ENCODE data around the gene COX7A1. TPM values are rescaled to one million over a fixed set of nuclear protein-coding genes. Genes with fewer than 3 reads are reported as not detected.
A peak's percentile ranks its signal among the peaks of the same experiment; 100 is the strongest.

Gene COX7A1
- total RNA-seq, 2 donors from 2014 or later = 6.3 to 41.0 TPM

- DNase-seq (ENCODE audit: low spot score) (no peak), ATAC-seq (ENCODE audit: insufficient number of reproducible peaks, low FRiP score, low read depth) (no peak)
- no peaks in the 10 kb centered on the region for H3K9me3 ChIP-seq
- peaks cover 8 to 15% of the 10 kb centered on the region in 2 donors for H3K4me1 ChIP-seq (ENCODE audit: control insufficient read depth in 1 of 2, low read depth in 2 of 2)
- H3K36me3 ChIP-seq = peaks cover 39% of the 10 kb centered on the region
- no peak for TF ChIP-seq CTCF (IDR thresholded peaks at IDR 0.05)
- no peak overlapping the region for H3K4me3 ChIP-seq
- H3K27ac ChIP-seq = no peak overlapping the region
- no peaks in the 10 kb centered on the region for H3K27me3 ChIP-seq (replicated peaks; ENCODE audit: insufficient read depth)
Measured at GRCh38 chr19:36120984-36121358, 31.3 kb downstream of the COX7A1 start.

- no peak overlapping the region for H3K27ac ChIP-seq
Measured at GRCh38 chr19:36120092-36120983, 31.9 kb downstream of the COX7A1 start.

GRCh38 chr19:36116344-36116637, 36.0 kb downstream of the COX7A1 start:
- Histone ChIP-seq H3K36me3 (peaks cover 14% of the 10 kb centered on the region), H3K27me3 (replicated peaks; ENCODE audit: insufficient read depth) (no peaks in the 10 kb centered on the region), H3K4me1 (ENCODE audit: control insufficient read depth in 1 of 2, low read depth in 2 of 2) (peaks cover 18 to 30% of the 10 kb centered on the region in 2 donors), H3K9me3 (no peaks in the 10 kb centered on the region), H3K4me3 (peak overlapping the region; percentile 92), H3K27ac (peak overlapping the region; percentile 68 to 86)
- DNase-seq (ENCODE audit: low spot score) = no peak
- ATAC-seq (ENCODE audit: insufficient number of reproducible peaks, low FRiP score, low read depth) = no peak
- no peak for TF ChIP-seq CTCF (IDR thresholded peaks at IDR 0.05)

More at GRCh38 chr19:36120092-36120983, 31.9 kb downstream of the COX7A1 start:
- ATAC-seq (ENCODE audit: insufficient number of reproducible peaks, low FRiP score, low read depth) (no peak), DNase-seq (ENCODE audit: low spot score) (no peak)
- Histone ChIP-seq H3K36me3 (peaks cover 37% of the 10 kb centered on the region), H3K4me1 (ENCODE audit: control insufficient read depth in 1 of 2, low read depth in 2 of 2) (peaks cover 8 to 16% of the 10 kb centered on the region in 2 donors), H3K9me3 (no peaks in the 10 kb centered on the region), H3K27me3 (replicated peaks; ENCODE audit: insufficient read depth) (no peaks in the 10 kb centered on the region), H3K4me3 (no peak overlapping the region)
- TF ChIP-seq CTCF (IDR thresholded peaks at IDR 0.05) = no peak

DNA sequence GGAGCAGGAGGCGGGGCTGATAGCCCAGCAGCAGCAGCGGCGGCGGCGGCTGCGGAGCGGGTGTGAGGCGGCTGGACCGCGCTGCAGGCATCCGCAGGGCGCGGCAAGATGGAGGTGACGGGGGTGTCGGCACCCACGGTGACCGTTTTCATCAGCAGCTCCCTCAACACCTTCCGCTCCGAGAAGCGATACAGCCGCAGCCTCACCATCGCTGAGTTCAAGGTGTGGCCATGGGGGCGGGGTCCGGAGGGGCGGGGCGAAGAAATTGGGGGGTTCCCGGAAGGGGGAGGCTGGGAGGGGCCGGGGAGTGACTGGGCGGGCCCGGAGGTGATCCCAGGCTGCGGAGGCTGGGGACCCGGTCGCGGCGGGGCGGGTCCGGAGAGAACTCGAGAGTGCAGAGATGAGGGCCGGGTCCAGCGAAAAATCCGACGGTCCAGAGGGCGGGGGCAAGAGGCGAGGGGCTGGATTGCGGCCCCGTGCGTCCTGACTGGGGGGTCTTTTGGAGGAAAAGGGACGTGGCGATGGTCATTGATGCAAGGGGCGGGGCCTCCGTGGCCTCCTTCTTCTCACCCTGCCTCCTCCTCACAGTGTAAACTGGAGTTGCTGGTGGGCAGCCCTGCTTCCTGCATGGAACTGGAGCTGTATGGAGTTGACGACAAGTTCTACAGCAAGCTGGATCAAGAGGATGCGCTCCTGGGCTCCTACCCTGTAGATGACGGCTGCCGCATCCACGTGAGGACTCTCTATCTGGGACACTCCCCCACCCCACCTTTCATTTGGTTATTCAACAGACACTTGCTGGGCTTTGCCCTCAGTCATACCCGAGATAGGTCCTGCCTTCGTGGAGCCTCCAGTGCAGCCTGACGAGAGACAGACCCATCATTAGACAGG, 36.5 kb downstream of the COX7A1 start, which contains the start of gene TBCB:
TBCB (plus strand) TSS at position 16 of the 891 bp plus-strand sequence; CDS start at position 109, 93 bp downstream.
- no peaks in the 10 kb centered on the region for H3K27me3 ChIP-seq (replicated peaks; ENCODE audit: insufficient read depth)
- TF ChIP-seq CTCF (IDR thresholded peaks at IDR 0.05) = no peak
- peaks cover 14% of the 10 kb centered on the region for H3K36me3 ChIP-seq
- DNase-seq (ENCODE audit: low spot score) (peak; percentile 42), ATAC-seq (ENCODE audit: insufficient number of reproducible peaks, low FRiP score, low read depth) (peak; percentile 4)
- peaks cover 18 to 30% of the 10 kb centered on the region in 2 donors for H3K4me1 ChIP-seq (ENCODE audit: control insufficient read depth in 1 of 2, low read depth in 2 of 2)
- no peaks in the 10 kb centered on the region for H3K9me3 ChIP-seq
- H3K4me3 ChIP-seq = peak within 1 kb of the TSS; percentile 92
- H3K27ac ChIP-seq = peak within 1 kb of the TSS; percentile 68 to 86
